ENCODE data around the gene PSAP.

Gene PSAP

DNA sequence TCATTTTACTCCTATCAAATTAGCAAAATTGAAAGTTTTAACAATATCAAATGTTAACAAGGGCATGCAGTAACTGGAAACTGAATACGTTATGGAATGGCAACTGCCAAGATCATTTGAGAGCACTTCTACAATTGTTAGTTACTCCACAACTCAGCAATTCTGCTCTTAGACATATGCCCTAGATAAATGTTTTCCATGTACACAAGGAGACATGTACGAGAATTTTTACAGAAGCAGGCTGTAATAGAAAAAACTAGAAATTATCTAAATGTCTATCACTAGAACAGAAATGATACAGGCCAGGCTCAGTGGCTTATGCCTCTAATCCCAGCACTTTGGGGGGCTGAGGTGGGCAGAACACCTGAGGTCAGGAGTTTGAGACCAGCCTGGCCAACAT, 7.0 kb downstream of the PSAP start:
- no peak for DNase-seq

DNA sequence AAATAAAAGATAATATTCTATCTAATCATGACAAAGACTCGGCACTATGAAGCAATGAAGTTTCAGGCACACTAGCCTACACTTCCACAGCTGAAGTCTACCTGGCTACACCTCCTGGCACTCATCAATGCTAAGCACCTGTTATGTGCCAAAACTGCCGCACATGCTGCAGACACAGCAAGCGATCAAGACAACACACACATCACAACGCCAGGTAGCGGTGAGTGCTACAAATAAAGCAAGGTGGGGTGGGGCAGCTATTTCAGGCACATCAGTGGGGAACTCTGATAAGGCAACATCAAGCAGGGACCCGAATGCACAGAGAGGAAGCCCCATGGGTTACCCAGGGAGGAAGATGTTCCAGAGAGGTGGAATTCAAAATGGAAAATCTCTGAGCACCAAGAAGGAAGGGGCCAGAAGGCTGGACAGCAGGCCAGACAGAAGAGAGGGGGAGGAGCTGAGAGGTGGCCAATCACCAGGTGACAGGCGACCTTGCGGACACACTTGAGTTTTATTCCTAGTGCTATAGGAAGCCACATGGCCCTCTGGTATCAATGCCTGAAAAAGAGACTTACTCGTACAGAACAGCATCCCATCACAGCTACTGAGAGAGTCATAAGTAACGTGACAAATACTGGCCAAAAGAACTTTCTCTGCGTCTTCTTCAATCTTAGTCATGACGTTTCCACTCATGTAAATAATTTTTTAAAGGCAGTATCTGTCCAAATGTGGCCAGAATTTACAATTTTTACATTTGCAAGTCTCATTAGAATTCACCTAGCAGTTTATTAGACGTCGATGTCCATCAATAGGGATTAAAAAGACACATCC, 8.0 kb downstream of the PSAP start:
- DNase-seq = no peak

DNA sequence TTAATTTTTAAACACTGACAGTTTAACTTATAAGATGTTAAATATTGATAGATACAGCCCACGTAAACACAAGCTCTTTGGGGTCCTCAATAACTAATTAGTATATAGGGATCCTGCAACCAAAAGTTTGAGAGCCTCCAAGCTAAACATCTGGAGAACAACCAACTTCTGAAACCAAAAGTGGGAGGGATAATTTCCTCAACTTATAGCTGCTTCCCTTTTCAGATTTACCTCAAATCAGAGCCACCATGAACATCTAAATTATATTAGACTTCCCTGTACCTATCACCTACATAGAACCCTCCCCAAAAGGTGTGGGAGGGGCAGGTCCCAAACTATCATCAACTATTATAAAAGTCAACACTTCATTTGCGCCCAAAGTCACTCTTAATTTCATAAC, 8.6 kb downstream of the PSAP start:
- DNase-seq = no peak

DNA sequence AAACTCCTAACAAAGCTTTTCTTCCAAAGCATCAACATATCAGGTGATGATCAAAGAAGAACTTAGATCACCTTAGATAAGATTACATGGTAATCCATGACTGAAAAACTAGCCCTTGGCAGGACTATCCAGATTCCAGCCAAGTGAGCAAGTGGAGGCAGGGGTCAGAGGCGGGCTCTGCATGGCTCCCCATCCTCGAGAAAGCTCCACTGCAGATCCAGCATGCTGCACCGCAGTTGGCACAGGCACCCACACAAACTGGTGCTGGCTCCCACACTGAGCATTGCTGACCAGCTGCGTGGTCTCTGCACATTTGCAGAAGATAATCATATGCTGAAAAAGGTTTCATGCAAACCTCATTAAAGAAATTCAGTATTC, 10.1 kb downstream of the PSAP start:
- no peak for DNase-seq

DNA sequence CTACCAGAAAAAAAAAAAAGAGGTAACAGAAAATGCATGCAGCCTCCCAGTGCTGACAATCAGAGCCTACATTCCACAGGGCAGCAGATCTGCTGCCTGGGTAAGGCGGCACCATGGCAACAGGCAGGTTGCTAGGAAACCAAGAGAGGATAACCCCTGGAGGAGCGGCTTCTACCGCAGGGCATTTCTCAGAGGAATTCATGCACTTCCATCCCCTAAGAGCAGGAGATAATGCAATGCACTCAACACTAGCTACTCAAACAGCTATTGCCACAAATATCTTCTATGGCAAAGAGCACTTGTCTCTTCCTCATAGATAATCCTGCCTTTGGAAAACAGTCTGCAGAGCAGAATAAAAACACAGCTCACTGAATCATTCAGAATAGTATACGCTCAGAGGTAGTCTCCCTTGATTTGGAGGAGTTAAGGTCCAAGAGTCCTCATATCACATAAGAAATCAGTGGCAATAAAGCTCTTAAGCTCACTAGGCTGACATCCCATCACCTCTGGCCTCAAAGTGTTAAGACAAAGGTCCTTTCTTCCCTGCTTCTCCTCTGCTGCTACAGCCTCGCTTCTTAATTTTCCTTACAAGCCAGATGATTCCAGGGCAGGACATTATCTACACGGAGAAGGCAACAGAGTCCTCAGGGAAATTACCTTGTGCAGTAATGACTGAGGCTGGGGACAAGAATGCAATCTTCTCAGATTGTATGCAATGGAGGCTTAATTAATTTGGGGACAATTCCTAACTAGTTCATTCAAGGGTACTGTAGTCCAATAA, 10.7 kb downstream of the PSAP start:
- DNase-seq = no peak

DNA sequence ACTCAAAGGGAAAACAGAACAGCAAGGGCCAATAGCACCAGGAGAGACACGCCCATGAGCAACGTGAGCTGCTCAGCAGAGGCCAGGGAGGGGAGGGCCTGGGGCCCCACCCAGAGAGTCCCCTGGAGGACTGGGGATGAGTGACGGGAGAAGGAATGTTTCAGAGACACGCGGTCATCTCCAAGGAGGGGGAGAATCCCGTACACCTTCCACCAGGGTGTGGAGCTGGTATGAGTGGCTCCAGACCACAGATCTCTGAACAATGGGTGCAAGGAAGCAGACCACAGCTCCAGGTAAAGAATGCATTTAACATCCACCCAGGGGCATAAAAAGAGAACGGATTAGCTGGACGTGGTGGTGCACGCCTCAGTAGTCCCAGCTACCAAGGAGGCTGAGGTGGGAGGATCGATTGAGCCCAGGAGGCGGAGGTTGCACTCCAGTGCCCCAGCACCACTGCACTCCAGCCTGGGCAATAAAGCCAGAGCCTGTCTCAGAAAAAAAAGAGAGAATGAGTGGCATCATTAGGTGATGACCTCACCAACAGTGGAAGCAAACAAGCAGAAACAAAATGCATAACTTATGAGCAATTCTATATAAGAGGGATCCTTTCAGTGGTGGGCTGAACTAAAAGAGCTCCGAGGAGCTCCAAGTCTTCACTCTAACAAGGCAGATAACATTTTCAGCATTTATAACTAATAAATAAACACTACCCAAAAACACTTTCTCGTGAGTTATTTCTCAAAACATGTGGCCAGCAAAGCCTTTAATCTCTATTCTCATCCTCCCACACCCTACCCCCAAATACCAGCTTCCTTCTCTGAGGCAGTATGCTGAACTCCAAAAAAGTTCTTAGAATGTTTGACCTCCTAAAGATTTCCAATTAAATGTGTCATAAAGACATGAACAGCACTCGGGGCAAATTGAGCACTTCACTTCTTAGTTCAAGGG, 12.5 kb downstream of the PSAP start:
- no peak for DNase-seq

DNA sequence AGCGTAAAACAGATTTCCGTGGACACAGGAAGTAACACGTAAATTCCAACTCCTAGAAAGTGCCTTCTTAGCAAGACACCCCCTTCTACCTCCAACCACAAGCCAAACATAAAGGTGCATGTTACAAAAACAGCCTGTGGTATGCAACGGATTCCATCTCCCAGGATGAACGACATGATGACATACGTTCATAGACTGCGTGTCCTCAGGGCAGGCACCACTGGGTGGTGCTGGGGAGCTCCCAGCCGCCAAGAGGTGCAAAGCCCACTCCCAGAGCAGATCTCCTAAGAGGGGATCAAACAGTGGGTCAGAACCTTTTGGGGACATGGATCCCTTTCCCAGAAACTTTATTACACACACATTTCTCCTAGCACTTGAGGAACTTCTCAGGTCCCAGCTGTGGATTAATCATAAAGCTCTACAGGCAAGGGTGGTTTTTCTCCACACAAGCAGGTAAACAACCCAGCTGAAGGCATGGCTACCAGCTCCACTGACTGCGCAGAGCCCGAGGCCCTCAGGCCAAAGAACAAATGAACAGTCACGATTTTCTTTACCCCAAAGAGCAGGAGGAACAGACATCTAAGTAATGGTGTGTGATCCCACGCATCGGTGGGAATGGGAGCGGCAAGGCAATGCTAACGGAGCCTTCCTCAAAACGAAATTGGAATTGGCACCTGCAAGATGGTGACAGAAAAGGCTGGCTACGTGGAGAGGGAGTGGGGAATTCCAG, 13.8 kb downstream of the PSAP start:
- no peak for DNase-seq

DNA sequence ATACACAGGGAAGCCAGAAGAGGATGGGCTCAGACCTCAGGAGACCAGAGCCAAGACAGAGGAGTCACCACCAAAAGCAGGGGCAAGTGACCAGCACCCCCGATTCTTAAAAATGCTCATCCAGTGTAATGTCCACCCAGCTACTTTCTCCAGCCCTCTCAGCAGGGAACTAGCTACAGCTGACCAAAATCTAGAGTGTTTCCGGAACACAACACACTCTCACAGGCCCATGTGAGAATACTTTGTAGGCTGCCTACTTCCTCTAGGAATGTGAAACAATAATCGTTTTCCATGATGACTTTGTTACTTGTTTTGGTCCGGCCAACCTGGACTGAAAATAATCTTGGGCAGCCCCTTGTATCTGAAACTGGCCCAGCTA, 14.5 kb downstream of the PSAP start:
- DNase-seq = no peak

DNA sequence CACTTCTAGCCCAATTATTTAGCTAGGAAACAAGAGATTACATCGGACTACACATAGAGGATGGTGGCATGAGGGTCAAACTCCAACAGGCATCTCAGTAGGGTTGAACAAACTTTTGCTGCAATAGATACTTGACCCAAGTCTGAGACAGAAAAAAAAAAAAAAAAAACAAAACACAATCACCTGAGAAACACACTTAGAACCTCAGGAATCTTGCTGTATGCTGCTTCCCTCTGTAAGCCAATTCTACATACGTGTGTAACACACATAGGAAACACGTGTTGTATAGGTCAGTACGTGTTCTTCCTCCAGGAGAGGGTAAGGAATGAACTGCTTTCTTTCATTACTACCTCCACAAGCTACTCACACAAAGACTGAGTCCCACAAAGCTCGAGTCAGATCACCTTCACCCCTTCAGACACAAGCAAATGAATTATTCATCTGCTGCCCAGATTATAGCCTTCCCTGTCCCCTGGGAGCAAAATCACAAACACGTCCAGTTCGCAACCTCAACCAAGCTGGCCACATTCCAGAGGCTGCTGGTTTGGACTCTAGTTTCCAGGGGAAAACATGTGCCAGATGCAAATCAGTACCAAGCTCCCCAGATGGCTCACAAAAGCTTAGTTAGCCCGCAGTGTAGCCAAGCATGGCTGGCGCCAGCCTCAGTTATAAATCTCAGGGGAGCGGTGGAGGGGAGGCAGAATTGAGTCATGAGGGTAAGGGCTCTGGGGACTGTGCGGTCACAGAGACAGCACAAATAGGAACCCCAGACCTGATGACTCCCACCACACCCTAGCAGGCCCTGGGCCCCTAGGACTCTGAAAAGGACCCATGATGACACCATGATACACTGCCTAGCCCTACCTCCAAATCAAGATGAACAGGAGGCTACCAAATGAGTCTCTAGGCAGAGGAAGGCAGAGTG, 15.1 kb downstream of the PSAP start:
- DNase-seq = no peak

DNA sequence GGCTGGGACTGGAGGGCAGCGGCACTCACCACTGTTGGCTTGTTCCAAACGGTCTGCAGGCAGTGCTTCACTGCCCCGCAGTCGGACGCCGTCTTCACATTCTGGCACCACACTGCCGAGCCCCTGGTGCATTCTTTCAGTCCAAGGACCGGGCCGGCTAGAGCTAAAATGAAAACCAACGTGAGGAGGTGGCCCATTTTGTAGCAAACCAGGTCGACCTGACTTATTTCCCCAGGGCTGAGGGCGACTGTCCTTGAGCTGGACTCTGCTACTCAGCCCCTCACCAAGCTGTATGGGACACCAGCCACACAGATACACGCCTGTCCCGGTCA, 16.7 kb downstream of the PSAP start:
- no peak for DNase-seq

DNA sequence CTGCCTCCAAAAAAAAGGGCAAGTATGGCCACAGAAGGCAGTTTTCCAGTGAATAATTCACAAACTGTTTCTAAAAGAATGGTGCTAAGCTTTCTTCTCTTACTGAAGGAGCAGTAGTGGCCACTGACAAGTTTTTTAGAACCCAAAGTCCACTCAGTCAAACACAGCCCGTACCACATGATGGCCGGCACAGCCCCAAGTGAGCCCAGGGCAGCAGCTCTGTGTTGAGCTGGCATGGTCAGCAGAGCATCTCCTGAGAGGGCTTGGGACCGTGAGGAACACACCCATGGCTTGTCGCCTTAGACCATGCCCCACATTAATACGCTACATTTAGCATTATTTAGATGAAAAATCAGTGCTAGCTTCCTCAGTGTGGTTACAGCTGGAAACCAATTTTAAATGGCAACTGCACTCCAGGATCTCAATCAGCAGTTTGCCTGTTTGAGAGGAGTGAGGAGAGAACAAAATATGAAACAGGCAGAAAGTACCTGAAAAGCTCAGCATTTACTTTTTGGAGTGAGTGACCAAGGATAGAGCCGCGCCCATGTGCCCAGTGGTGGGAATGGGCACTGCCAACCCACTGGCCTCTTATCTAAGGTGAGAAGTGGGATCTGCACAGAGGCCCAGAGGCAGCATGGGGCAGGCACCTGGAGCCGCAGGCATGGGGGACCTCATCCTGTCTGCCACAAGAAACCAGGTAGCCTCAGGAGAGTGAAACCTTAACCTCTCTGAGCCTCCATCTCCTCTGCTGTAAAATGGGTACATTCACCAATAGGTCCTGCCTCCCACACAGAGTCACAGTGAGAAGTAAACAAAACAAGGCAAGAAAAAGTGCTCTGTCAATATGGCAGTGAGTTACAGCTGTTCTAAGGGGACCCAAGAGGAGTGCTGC, 17.4 kb downstream of the PSAP start:
- no peak for DNase-seq

DNA sequence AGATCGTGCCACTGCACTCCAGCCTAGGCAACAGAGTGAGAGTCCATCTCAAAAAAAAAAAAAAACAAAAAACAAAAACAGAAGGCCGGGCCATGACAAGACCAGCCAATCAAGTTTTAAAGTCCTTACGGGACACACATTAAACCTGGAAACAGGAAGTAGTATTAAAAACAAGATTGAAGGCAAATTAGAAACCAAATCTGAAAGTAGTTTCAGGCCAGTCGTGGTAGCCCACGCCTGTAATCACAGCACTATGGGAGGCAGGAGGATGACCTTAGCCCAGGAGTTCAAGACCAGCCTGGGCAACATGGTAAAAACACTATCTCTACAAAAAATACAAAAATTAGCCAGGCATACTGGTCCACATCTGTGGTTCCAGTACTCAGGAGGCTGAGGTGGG, 18.1 kb downstream of the PSAP start:
- no peak for DNase-seq

DNA sequence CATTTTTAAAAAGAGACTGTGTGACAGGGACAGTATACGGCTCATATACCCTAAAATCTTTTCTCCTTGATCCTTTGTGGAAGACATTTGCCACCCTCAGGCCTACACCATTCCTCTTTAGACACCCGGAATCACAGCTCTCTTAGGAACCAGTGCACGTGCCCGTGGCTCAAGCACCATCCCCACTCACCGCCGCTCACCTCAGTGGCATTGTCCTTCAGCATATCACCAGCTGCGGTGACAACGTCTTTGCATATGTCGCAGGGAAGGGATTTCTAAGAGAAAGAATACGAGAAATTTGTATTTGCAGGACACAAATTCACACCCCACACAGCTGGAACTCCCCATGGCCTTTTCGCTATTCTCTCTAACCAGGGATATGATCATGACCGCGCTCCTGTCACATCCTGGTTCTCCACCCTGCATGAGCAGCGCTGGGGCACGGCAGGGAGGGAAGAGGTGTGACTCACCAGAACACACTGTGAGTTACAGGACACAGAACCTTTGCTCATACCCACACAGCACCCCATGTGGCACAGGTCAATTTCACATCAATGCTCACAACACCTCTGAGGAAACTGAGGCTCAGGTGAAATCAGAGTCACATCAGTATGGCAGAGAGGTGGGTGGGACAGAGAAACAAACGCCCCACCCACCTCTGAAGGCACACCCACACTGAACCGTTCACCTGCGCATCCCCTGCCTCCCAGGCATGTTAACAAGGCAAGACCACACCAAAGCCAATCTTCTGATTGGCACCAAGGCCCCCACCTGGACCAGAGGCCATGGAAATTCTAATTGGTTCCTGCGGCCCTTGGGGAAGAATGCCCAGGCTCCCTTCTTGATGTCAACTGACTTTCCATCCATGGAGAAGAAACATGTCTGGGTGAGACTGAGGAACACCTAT, 19.2 kb downstream of the PSAP start:
- DNase-seq = no peak

DNA sequence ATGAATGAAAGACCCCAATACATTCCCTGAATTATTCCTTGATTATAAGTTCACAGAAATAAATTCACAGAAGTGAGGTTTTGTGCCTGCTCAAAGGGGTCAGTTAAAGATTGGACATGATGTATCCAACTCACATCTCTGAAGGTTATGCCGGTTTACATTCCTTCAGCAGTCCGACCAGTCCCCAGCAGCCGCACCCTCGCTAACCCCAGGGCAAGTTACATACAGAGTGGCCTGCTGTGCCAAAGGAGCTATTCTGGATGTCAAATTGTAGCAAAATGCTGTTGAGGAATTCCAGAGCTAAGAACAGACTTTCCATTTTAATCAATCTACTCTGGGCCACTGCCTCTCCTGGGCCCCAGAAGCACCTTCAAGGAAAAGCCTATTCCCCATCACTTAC, 20.3 kb downstream of the PSAP start:
- DNase-seq = no peak

DNA sequence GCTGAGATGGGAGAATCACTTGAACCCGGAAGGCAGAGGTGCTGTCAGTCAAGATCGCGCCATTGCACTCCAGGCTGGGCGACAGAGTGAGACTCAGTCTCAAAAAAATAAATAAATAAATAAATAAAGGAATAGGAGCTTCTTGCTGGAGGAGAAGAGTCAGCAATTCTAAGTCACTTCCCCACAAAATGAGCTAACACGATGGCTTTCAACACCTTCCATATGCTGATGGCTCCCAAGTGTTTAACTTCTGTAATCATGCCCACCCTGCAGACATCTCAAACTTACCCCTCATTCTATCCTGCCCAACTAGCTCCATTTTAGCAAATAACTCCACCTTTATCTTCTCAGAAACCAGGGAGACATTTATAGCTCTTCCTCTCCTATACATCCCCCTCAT, 21.2 kb downstream of the PSAP start:
- DNase-seq = no peak

DNA sequence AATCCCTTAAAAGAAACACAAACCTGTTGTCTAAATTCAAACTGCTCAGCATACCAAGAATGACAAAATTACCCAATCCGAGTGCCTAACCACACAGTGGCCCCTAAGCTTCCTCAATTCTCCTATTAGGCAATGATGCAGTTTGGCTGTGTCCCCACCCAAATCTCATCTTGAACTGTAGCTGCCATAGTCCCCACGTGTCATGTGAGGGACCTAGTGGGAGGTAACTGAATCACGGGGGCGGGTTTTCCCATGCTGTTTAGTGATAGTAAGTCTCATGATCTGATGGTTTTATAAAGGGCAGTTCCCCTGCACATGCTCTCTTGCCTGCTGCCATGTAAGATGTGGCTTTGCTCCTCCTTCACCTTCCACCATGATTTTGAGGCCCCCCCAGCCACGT, 21.9 kb downstream of the PSAP start:
- DNase-seq = no peak

DNA sequence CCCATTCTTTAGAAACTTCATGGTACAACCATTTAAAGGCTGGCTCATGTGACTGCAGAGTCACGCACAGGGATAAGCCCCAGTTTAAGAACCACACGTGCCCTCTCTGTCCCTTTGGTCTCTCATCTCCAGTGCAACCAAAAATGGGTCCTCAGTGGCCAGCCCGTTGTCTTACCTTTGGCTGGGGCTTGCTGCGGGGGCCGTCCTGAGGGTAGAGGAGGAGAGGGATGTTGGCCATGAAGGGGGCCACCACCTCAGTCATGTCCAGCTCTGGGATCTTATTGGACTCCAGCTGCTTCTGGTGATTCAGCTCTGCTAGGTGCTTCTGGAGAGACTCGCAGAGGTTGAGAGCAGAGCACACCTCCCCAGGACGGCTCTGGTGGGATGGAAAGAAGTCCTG, 22.3 kb downstream of the PSAP start:
- no peak for DNase-seq

DNA sequence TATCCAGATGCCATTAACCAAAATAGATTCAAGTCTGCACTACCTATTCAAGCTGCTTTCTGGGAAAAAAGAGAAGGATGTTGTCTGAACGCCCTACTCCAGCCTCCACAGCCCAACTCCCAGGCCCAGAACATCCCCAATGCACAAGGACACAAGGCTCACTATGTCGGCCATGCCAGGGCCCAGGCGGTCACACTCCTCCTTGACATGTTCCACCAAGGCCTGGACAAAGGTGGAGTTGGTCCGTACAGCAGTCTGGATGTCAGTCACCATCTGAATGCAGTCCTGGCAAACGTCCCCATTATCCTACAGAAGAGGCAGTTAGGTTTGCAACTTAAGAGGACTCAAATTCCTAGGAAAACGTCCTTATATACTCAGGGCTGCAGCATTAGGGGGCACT, 23.2 kb downstream of the PSAP start:
- DNase-seq = no peak

DNA sequence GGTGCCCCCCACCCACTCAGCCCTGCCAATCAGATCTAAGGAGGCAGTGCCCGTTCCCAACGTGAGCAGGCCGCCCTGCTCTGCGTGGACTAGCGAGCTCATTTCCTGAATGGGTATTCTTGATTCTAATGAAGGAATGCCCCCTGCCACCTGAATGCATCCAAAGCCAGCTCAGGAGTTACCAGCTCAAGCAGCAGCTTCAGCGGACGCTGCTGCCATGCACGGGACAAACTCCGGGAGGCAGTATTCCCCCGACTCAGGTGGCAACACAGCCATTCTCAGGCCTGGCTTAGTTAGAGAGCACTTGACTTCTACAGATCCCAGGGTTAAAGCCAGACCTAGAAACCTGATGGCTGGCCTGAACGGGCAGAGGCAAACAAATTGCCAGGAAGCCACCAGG, 25.8 kb downstream of the PSAP start:
- no peak for DNase-seq

DNA sequence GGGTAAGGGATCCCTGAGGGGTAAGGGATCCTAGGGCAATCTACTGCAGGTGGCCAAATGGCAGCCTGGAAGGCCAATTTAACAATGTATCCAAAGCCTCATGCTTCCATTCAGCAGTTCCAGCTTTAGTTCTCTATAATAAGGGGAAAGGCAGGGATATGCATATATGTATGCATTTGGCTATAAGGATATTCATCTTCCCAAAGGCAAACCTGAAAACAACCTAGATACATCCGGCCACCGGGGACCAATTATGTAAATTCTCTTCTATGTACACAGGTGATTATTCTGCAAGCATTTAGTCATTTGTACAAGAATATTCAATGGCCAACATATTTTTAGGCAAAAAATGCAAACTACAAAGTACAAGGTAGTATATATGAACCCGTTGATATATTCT, 26.7 kb downstream of the PSAP start:
- DNase-seq = no peak

Data from activated T-cell treated with anti-CD3 and anti-CD28 coated beads, Interleukin-2, amount 50 U/mL, for 48 hours (primary cell).